H1 (cell line): ENCODE data around the gene SPATA19. TPM values are rescaled to one million over a fixed set of nuclear protein-coding genes. Genes with fewer than 3 reads are reported as not detected.
A peak's percentile ranks its signal among the peaks of the same experiment; 100 is the strongest.

Source experiments
- CTCF ChIA-PET: fragments of 300-600 bp; sonication (Branson Sonifier 250); formaldehyde crosslinking; loops from one replicate; lab custom pipeline; 2021; ENCODE audit not compliant: partially characterized antibody; lab: Charles Lee
- POLR2A ChIA-PET: fragments of 300-600 bp; sonication (Branson Sonifier 250); formaldehyde crosslinking; loops from one replicate; lab custom pipeline; 2021; ENCODE audit warnings: inconsistent platforms; ENCODE audit not compliant: partially characterized antibody; lab: Charles Lee
- DNase-seq, 2 experiments: peaks; one replicate each; pipeline versions ENCODE4 v3.0.0 to v3.0.0-alpha.2; 2010 to 2022; ENCODE audit warnings: low spot score in 2 of 2, low read depth in 1 of 2, mixed read lengths in 1 of 2
- FAIRE-seq: peaks from 2 replicates; lab custom pipeline; 2011; peaks lifted over from hg19 to GRCh38; lab: Jason Lieb, UNC
- H2AFZ ChIP-seq: 2 replicates; pipeline ENCODE4 v1.8.1; 2012; ENCODE audit warnings: low read length, inconsistent platforms
- H2AK5ac ChIP-seq: 2 replicates; pipeline ENCODE4 v1.6.1; 2013; ENCODE audit warnings: low read depth, low read length
- H2BK120ac ChIP-seq: replicated peaks from 2 replicates; pipeline ENCODE3; 2013; ENCODE audit warnings: low read depth, low read length, inconsistent platforms
- H2BK12ac ChIP-seq: 2 replicates; pipeline ENCODE4 v1.6.1; 2013; ENCODE audit warnings: low read depth, low read length
- H2BK15ac ChIP-seq: 2 replicates; pipeline ENCODE4 v1.6.1; 2013; ENCODE audit warnings: low read length
- H2BK20ac ChIP-seq: 2 replicates; pipeline ENCODE4 v1.6.1; 2013; ENCODE audit warnings: low read length
- H2BK5ac ChIP-seq: 2 replicates; pipeline ENCODE4 v1.6.1; 2013; ENCODE audit warnings: low read depth, low read length
- H3K14ac ChIP-seq: 2 replicates; pipeline ENCODE4 v1.6.1; 2013; ENCODE audit warnings: inconsistent platforms; ENCODE audit not compliant: insufficient read length
- H3K18ac ChIP-seq: 2 replicates; pipeline ENCODE4 v1.6.1; 2013; ENCODE audit warnings: low read length; ENCODE audit errors: extremely low read depth
- H3K23ac ChIP-seq: 2 replicates; pipeline ENCODE4 v1.6.1; 2013; ENCODE audit warnings: inconsistent platforms; ENCODE audit not compliant: insufficient read length
- H3K23me2 ChIP-seq: 2 replicates; pipeline ENCODE4 v1.6.1; 2013; ENCODE audit warnings: low read depth, low read length
- H3K27ac ChIP-seq: 2 replicates; pipeline ENCODE4 v1.6.1; 2011; ENCODE audit warnings: low read depth, low read length, inconsistent platforms
- H3K27me3 ChIP-seq, 4 experiments: replicated peaks in 1 of 4; 1 replicate in 1 of 4; 2 replicates in 3 of 4; pipeline versions ENCODE4 v1.6.1 to v1.8.1; 2011 to 2013; ENCODE audit warnings: low read length in 3 of 4, mild to moderate bottlenecking in 3 of 4, inconsistent platforms in 2 of 4, mixed read lengths in 2 of 4, moderate library complexity in 1 of 4; ENCODE audit not compliant: control insufficient read depth in 3 of 4, insufficient read depth in 3 of 4; ENCODE audit errors: extremely low read depth in 1 of 4
- H3K36me3 ChIP-seq, 4 experiments: 2 replicates each; pipeline versions ENCODE4 v1.6.1 to v1.8.1; 2011 to 2013; ENCODE audit warnings: mild to moderate bottlenecking in 4 of 4, low read length in 3 of 4, moderate library complexity in 2 of 4, control low read depth in 1 of 4, inconsistent platforms in 1 of 4; ENCODE audit not compliant: insufficient read depth in 4 of 4, control insufficient read depth in 2 of 4
- H3K4ac ChIP-seq: replicated peaks from 2 replicates; pipeline ENCODE3; 2013; ENCODE audit warnings: low read length, low read depth, mixed read lengths, inconsistent platforms; ENCODE audit not compliant: insufficient read length
- H3K4me1 ChIP-seq, 4 experiments: replicated peaks in 1 of 4; 1 replicate in 1 of 4; 2 replicates in 3 of 4; pipeline versions ENCODE4 v1.6.1 to v1.8.1; 2011 to 2013; ENCODE audit warnings: low read length in 3 of 4, inconsistent platforms in 2 of 4, mixed read lengths in 1 of 4; ENCODE audit not compliant: insufficient read depth in 4 of 4, control insufficient read depth in 3 of 4
- H3K4me2 ChIP-seq, 2 experiments: 2 replicates each; pipeline versions ENCODE4 v1.6.1 to v1.8.1; 2011 to 2013; ENCODE audit warnings: low read depth in 2 of 2, low read length in 2 of 2, control low read depth in 1 of 2, inconsistent platforms in 1 of 2, mild to moderate bottlenecking in 1 of 2; ENCODE audit not compliant: insufficient read depth in 1 of 2
- H3K4me3 ChIP-seq, 4 experiments: fragments of 200-600, 300-600 bp in 1 of 4; sonication (generic), shearing (Covaris generic), sonication (Bioruptor Twin) in 1 of 4; 2 replicates each; pipeline versions ENCODE4 v1.5.1 to v1.8.1; 2011 to 2016; ENCODE audit warnings: low read length in 4 of 4, low read depth in 3 of 4, control low read depth in 2 of 4, inconsistent platforms in 2 of 4, mild to moderate bottlenecking in 2 of 4, mixed read lengths in 1 of 4, moderate library complexity in 1 of 4; ENCODE audit not compliant: insufficient read depth in 2 of 4; ENCODE audit errors: extremely low read depth in 1 of 4
- H3K56ac ChIP-seq: replicated peaks from 2 replicates; pipeline ENCODE3; 2013; ENCODE audit warnings: low read depth, mild to moderate bottlenecking, mixed read lengths, low read length, inconsistent platforms; ENCODE audit not compliant: insufficient read length
- H3K79me1 ChIP-seq: 2 replicates; pipeline ENCODE4 v1.6.1; 2013; ENCODE audit warnings: low read depth, low read length, control low read depth
- H3K79me2 ChIP-seq, 2 experiments: 2 replicates each; pipeline versions ENCODE4 v1.6.1 to v1.8.1; 2012 to 2013; ENCODE audit warnings: low read length in 2 of 2, mild to moderate bottlenecking in 2 of 2, inconsistent platforms in 1 of 2; ENCODE audit not compliant: insufficient read depth in 2 of 2, control insufficient read depth in 1 of 2
- H3K9ac ChIP-seq, 4 experiments: replicated peaks in 1 of 4; 1 replicate in 1 of 4; 2 replicates in 3 of 4; pipeline versions ENCODE4 v1.6.1 to v1.8.1; 2011 to 2013; ENCODE audit warnings: low read depth in 3 of 4, low read length in 3 of 4, control low read depth in 2 of 4, mild to moderate bottlenecking in 2 of 4, moderate library complexity in 2 of 4, inconsistent platforms in 1 of 4; ENCODE audit errors: extremely low read depth in 1 of 4
- H3K9me3 ChIP-seq, 2 experiments: 2 replicates each; pipeline versions ENCODE4 v1.6.1 to v1.8.1; 2012 to 2013; ENCODE audit warnings: mild to moderate bottlenecking in 2 of 2, moderate library complexity in 2 of 2, control low read depth in 1 of 2, inconsistent platforms in 1 of 2, low read depth in 1 of 2, low read length in 1 of 2, mixed read lengths in 1 of 2; ENCODE audit not compliant: insufficient read depth in 2 of 2
- H4K20me1 ChIP-seq, 2 experiments: replicated peaks in 1 of 2; 2 replicates each; pipeline versions ENCODE3 to v1.8.1; 2011 to 2013; ENCODE audit warnings: inconsistent platforms in 2 of 2, low read length in 2 of 2, mild to moderate bottlenecking in 1 of 2; ENCODE audit not compliant: insufficient read depth in 2 of 2, control insufficient read depth in 1 of 2
- H4K5ac ChIP-seq: 2 replicates; pipeline ENCODE4 v1.6.1; 2013; ENCODE audit warnings: low read length, low read depth, mixed read lengths, inconsistent platforms; ENCODE audit not compliant: insufficient read length
- H4K8ac ChIP-seq: 2 replicates; pipeline ENCODE4 v1.8.0; 2013; ENCODE audit warnings: mild to moderate bottlenecking, moderate library complexity, low read length, inconsistent platforms; ENCODE audit not compliant: insufficient read depth; ENCODE audit errors: extremely low read depth
- H4K91ac ChIP-seq: replicated peaks from 2 replicates; pipeline ENCODE3; 2013; ENCODE audit warnings: low read length, mixed read lengths, inconsistent platforms; ENCODE audit not compliant: insufficient read length
- CTBP2 ChIP-seq: IDR thresholded peaks from 2 replicates; pipeline ENCODE4 v1.7.0; 2011; ENCODE audit warnings: borderline replicate concordance, mild to moderate bottlenecking, moderate library complexity, mixed read lengths, low read length; ENCODE audit not compliant: insufficient read depth, insufficient read length
- EGR1 ChIP-seq: IDR thresholded peaks from 2 replicates; pipeline ENCODE4 v1.6.1; 2011; ENCODE audit warnings: low read depth, low read length, borderline replicate concordance
- RBBP5 ChIP-seq: IDR thresholded peaks from 2 replicates; pipeline ENCODE4 v1.7.1; 2012; ENCODE audit warnings: low read depth, mild to moderate bottlenecking, inconsistent platforms, low read length, moderate library complexity, borderline replicate concordance
- RFX5 ChIP-seq: IDR thresholded peaks from 2 replicates; pipeline ENCODE4 v1.6.1; 2011; ENCODE audit warnings: low read depth, low read length, improper control_type of control experiment, borderline replicate concordance
- SIRT6 ChIP-seq: IDR thresholded peaks from one replicate; pipeline ENCODE4 v1.7.1; 2012; ENCODE audit warnings: low read length, inconsistent platforms
- SP2 ChIP-seq: IDR thresholded peaks from 2 replicates; pipeline ENCODE4 v1.6.1; 2012; ENCODE audit warnings: mild to moderate bottlenecking, low read length, inconsistent platforms
- SP4 ChIP-seq: IDR thresholded peaks from 2 replicates; pipeline ENCODE4 v1.6.1; 2012; ENCODE audit warnings: low read length, inconsistent platforms
- SUZ12 ChIP-seq: fragments of 200-600 bp; sonication (generic); IDR thresholded peaks from 2 replicates; pipeline ENCODE4 v1.6.1; 2012; ENCODE audit warnings: mild to moderate bottlenecking, inconsistent platforms, low read length, moderate library complexity, mixed read lengths
- WGBS, 2 experiments: shearing (Covaris generic) in 1 of 2; methylation state at CpG; one replicate each; pipeline versions ENCODE4 v1.1.6 to v1.1.7; 2013 to 2015; ENCODE audit warnings: low lambda C conversion rate in 2 of 2, mixed read lengths in 2 of 2, inconsistent platforms in 1 of 2, low coverage in 1 of 2, missing lambda C conversion rate in 1 of 2; ENCODE audit not compliant: insufficient replicate concordance in 2 of 2, insufficient coverage in 1 of 2, insufficient read length in 1 of 2; ENCODE audit errors: extremely low coverage in 1 of 2, missing lambda C conversion rate in 1 of 2; 5-methylcytosine and 5-hydroxymethylcytosine counted together
- polyA plus RNA-seq, 7 experiments: library from polyadenylated mRNA; depleted of rRNA in 3 of 7; stranded (reverse) in 5 of 7; unstranded in 2 of 7; fragments of >200 nt in 5 of 7; fragments of 200-250 nt in 2 of 7; gene quantifications; 1 replicate in 5 of 7; 2 replicates in 1 of 7; 4 replicates in 1 of 7; pipeline versions ENCODE4 v1.2.1 to v1.2.3, GENCODE V29; 2011 to 2013; ENCODE audit warnings: missing spikeins in 2 of 7, mixed read lengths in 2 of 7
- total RNA-seq: library from RNA; stranded (reverse); fragmentation: NEBNext Ultra II Directional; extraction: Animal tissue kit (Norgen Biotek cat#: 25700); gene quantifications from 2 replicates; pipeline ENCODE4 v1.2.1, GENCODE V29; 2021
- TF ChIP-seq, protein P1 (sequence below), 3 experiments: IDR thresholded peaks; 1 replicate in 2 of 3; 2 replicates in 1 of 3; pipeline versions ENCODE4 v1.5.1 to v1.6.1; 2011; ENCODE audit warnings: low read length in 3 of 3, mild to moderate bottlenecking in 3 of 3, inconsistent platforms in 2 of 3, low read depth in 1 of 3, moderate library complexity in 1 of 3; ENCODE audit not compliant: insufficient read depth in 1 of 3; ENCODE audit errors: control extremely low read depth in 1 of 3

SPATA19 gene
- total and polyA plus RNA-seq, 2 of the 8 experiments (the other 6 are each of a cell fraction or from before 2014, with no cell fraction given), result not detected

DNA sequence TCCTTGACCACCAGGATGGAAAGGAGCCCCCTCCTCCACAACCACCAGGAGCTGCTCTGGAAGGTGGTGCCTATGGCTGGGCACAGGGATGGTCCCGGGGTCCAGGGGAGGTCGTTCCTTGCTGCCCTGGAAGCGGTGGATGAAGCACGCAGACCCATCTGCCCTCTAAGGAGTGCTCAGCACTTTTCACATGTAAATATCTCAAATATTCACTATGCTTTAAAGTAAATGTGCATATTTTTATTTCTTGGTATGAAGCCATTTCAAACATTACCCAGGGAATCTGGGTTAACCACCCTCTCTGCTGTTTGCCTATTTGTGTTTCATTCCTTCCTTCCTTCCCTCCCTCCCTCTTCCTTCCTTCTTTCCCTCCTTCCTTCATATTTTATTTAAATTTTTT lies 21.7 kb downstream of the SPATA19 start:
- no peak overlapping the region for H2AK5ac ChIP-seq
- H3K79me1 ChIP-seq, result no peaks in the 10 kb centered on the region
- H3K23ac ChIP-seq, result no peak overlapping the region
- H3K23me2 ChIP-seq, result no peaks in the 10 kb centered on the region; the same call in 1 of the 2 replicates
- ChIA-PET POLR2A (no interaction called here), CTCF (interaction anchor here (0.6 to 2.7 kb wide), 10 partner anchors 11 to 1513 kb away, joined by 3 to 16 read pairs (median 3); no protein-coding TSS in a partner anchor)
- no peak overlapping the region for H3K14ac ChIP-seq
- H4K5ac ChIP-seq, result no peak overlapping the region
- peak overlapping the region; percentile 62; the same call in 1 of the 2 replicates for H4K8ac ChIP-seq
- no peak overlapping the region for H3K4me3 ChIP-seq
- no peak overlapping the region for H2BK15ac ChIP-seq
- no peak overlapping the region for H3K9ac ChIP-seq
- H2BK5ac ChIP-seq, result peak overlapping the region; percentile 55; the same call in 1 of the 2 replicates
- no peaks in the 10 kb centered on the region for H3K9me3 ChIP-seq
- H3K4me1 ChIP-seq, result peaks cover 0 to 2% (median 0%) of the 10 kb centered on the region in 4 experiments; a peak in 1 of 7 replicates
- H3K79me2 ChIP-seq, result no peaks in the 10 kb centered on the region
- 0 out of 2 replicates have a peak overlapping the region, but pooled peaks have one; percentile 38 for H3K18ac ChIP-seq
- H2BK20ac ChIP-seq, result no peak overlapping the region
- no peaks in the 10 kb centered on the region; a peak in 1 of 7 replicates for H3K27me3 ChIP-seq
- no peak overlapping the region for H2AFZ ChIP-seq
- H3K4me2 ChIP-seq, result no peak overlapping the region
- no peak overlapping the region for H2BK120ac ChIP-seq
- TF ChIP-seq, protein P1, sequence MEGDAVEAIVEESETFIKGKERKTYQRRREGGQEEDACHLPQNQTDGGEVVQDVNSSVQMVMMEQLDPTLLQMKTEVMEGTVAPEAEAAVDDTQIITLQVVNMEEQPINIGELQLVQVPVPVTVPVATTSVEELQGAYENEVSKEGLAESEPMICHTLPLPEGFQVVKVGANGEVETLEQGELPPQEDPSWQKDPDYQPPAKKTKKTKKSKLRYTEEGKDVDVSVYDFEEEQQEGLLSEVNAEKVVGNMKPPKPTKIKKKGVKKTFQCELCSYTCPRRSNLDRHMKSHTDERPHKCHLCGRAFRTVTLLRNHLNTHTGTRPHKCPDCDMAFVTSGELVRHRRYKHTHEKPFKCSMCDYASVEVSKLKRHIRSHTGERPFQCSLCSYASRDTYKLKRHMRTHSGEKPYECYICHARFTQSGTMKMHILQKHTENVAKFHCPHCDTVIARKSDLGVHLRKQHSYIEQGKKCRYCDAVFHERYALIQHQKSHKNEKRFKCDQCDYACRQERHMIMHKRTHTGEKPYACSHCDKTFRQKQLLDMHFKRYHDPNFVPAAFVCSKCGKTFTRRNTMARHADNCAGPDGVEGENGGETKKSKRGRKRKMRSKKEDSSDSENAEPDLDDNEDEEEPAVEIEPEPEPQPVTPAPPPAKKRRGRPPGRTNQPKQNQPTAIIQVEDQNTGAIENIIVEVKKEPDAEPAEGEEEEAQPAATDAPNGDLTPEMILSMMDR (IDR thresholded peaks at IDR 0.05; ENCODE audit: control extremely low read depth in 1 of 3, insufficient read depth in 1 of 3, low read depth in 1 of 3, low read length in 3 of 3), result no peak
- TF ChIP-seq SP4 (no peak), SIRT6 (no peak), RFX5 (no peak), EGR1 (no peak), SP2 (no peak), SUZ12 (no peak), RBBP5 (no peak), CTBP2 (no peak)
- no peak overlapping the region for H2BK12ac ChIP-seq
- no peak overlapping the region for H4K91ac ChIP-seq
- 94% methylated on average over 4 of the region's 4 CpGs; no CpG with 5 or more reads in 1 of the 2 experiments for WGBS, 2 experiments
- DNase-seq (no peak), FAIRE-seq (no peak)
- no peak overlapping the region for H3K56ac ChIP-seq
- no peaks in the 10 kb centered on the region for H4K20me1 ChIP-seq
- no peaks in the 10 kb centered on the region for H3K36me3 ChIP-seq
- no peak overlapping the region for H3K27ac ChIP-seq
- no peak overlapping the region for H3K4ac ChIP-seq
